ENCODE measurements around the gene FBLN2. TPM values are rescaled to one million over a fixed set of nuclear protein-coding genes. Genes with fewer than 3 reads are reported as not detected.

FBLN2 gene
- total and polyA plus RNA-seq, 2 of the 4 experiments (the other 2 are of a cell fraction) = 11.8 to 60.8 TPM

DNA sequence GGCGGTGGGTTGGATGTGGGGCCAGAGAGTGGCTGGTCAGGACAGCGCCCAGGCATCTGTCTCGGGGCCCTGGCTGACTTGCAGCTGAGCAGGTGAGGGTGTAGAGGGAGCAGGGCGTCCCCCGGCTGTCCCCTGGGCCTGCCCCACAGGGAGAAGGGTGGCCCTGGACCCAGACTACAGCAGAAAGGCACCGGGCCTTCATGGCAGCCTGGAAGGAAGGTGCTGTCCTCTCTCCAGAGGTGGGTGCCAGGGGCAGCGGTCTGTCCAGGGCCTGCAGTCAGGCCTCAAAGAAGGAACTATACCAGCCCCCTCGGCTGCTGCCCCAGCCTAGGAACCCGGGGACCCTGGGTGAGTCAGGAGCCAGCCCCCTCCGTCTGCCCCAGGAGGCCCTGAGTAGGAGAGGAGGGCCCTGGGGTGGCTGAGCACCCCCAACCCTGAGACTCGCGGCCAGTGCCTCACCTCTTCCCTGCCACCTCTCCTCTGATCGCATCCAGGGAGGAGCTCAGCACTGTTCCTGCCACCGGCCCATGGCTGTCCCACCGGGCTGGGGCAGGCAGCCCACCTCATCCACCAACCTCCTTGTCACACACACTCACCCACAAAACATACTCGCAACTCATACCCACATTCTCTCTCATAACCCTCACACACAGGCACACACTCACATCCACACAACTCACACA, 133.5 kb downstream of the FBLN2 start:
- H3K18ac ChIP-seq (ENCODE audit: low read depth, low read length) = no peak overlapping the region
- no peak overlapping the region for H2BK120ac ChIP-seq (ENCODE audit: low read depth, low read length)
- peak overlapping the region; percentile 55 for H2AK9ac ChIP-seq (replicated peaks; ENCODE audit: low read depth, low read length, poor library complexity)
- no peak overlapping the region for H3K27ac ChIP-seq (ENCODE audit: insufficient read depth, low read length)
- ChIA-PET POLR2A (ENCODE audit: unreplicated experiment) (no interaction called here), CTCF (no interaction called here)
- H3K36me3 ChIP-seq (ENCODE audit: control insufficient read depth, insufficient read depth, low read length) = no peaks in the 10 kb centered on the region
- H3K4me3 ChIP-seq (ENCODE audit: insufficient read depth, low read depth, low read length) = no peak overlapping the region
- H3K56ac ChIP-seq (ENCODE audit: extremely low read depth, insufficient read depth, low read length) = no peak overlapping the region
- no peak overlapping the region for H3K4me2 ChIP-seq (ENCODE audit: low read depth, low read length)
- H2BK5ac ChIP-seq (ENCODE audit: low read depth, low read length, poor library complexity, severe bottlenecking) = no peak overlapping the region
- dilution Hi-C loops (cut with HindIII; ENCODE audit: low sequenced_read_pairs, unreplicated experiment) (no loop called here), in situ Hi-C loops (cut with MboI; ENCODE audit: low sequenced_read_pairs) (no loop called here), intact Hi-C loops (cut with micrococcal nuclease) (no loop called here)
- no peak for DNase-seq
- H2AFZ ChIP-seq (replicated peaks; ENCODE audit: low read length, poor library complexity) = no peak overlapping the region
- H3K23ac ChIP-seq (ENCODE audit: low read depth, low read length) = no peak overlapping the region
- H4K91ac ChIP-seq (ENCODE audit: insufficient read depth, low read depth, low read length) = no peak overlapping the region
- no peak overlapping the region for H4K5ac ChIP-seq (ENCODE audit: low read depth, low read length)
- H3K9me1 ChIP-seq (ENCODE audit: insufficient read depth, low read length) = no peaks in the 10 kb centered on the region
- H2AK5ac ChIP-seq (ENCODE audit: low read depth, low read length) = no peak overlapping the region
- no TSS peak for BruUV-seq (replicated peaks)
- H3K14ac ChIP-seq (replicated peaks; ENCODE audit: low read depth, low read length) = no peak overlapping the region
- no peak overlapping the region for H3K9ac ChIP-seq (ENCODE audit: low read depth, low read length)
- no peak overlapping the region for H2BK20ac ChIP-seq (ENCODE audit: low read depth, low read length)
- H4K20me1 ChIP-seq (ENCODE audit: insufficient read depth, low read length) = no peaks in the 10 kb centered on the region
- ATAC-seq (ENCODE audit: low read depth) = no peak
- no peaks in the 10 kb centered on the region for H3K4me1 ChIP-seq (ENCODE audit: control insufficient read depth, insufficient read depth, low read length)
- H3K4ac ChIP-seq (ENCODE audit: low read depth, low read length) = no peak overlapping the region
- H3K79me1 ChIP-seq (ENCODE audit: low read depth in 1 of 2, low read length in 2 of 2) = no peaks in the 10 kb centered on the region
- no peak for TF ChIP-seq CHD1 (IDR thresholded peaks at IDR 0.05; ENCODE audit: low read depth, low read length)
- TF ChIP-seq RFX5 (IDR thresholded peaks at IDR 0.05; ENCODE audit: low read depth, low read length) = no peak
- TF ChIP-seq FOS (IDR thresholded peaks at IDR 0.05; ENCODE audit: low read depth, low read length) = no peak
- no peak for TF ChIP-seq USF2 (IDR thresholded peaks at IDR 0.05; ENCODE audit: low read depth, low read length)
- no peak for TF ChIP-seq CTCF (conservative IDR thresholded peaks at IDR 0.05; ENCODE audit: low read depth, low read length)
- TF ChIP-seq RCOR1 (IDR thresholded peaks at IDR 0.05; ENCODE audit: insufficient replicate concordance, low read length) = no peak
- no peak for TF ChIP-seq MXI1 (IDR thresholded peaks at IDR 0.05; ENCODE audit: borderline replicate concordance, low read depth, low read length)
- TF ChIP-seq POLR2A (IDR thresholded peaks at IDR 0.05; ENCODE audit: low read depth, low read length) = no peak
- TF ChIP-seq MAFK (IDR thresholded peaks at IDR 0.05; ENCODE audit: low read depth, low read length) = no peak
- no peak for TF ChIP-seq RAD21 (IDR thresholded peaks at IDR 0.05; ENCODE audit: low read length)
- TF ChIP-seq BHLHE40 (IDR thresholded peaks at IDR 0.05; ENCODE audit: low read depth, low read length) = no peak
- no peak for TF ChIP-seq MAZ (IDR thresholded peaks at IDR 0.05; ENCODE audit: borderline replicate concordance, low read depth, low read length)
- TF ChIP-seq CEBPB (IDR thresholded peaks at IDR 0.05; ENCODE audit: low read depth, low read length) = no peak
- no peak for TF ChIP-seq NFE2L2 (IDR thresholded peaks at IDR 0.05; ENCODE audit: low read depth, low read length)
- 100% methylated on average over 1 of the region's 16 CpGs for WGBS, 2 experiments (ENCODE audit: extremely low coverage in 2 of 2, insufficient read length in 1 of 2)
- H3K27me3 ChIP-seq (ENCODE audit: control insufficient read depth, insufficient read depth, low read length) = peaks cover 7% of the 10 kb centered on the region
- H2BK15ac ChIP-seq (ENCODE audit: low read depth, low read length) = no peak overlapping the region
- H4K8ac ChIP-seq (ENCODE audit: low read depth in 2 of 2, low read length in 2 of 2) = no peak overlapping the region
- H3K9me3 ChIP-seq (ENCODE audit: control insufficient read depth, insufficient read depth, low read length) = no peaks in the 10 kb centered on the region

Data from IMR-90 (cell line).